NCI-H510A (cell line): Measurements from ENCODE around the gene BICDL2.

Experiments used
- DNase-seq: peaks from one replicate; lab custom pipeline; 2025; lab: John Stamatoyannopoulos, UW

Gene BICDL2

DNA sequence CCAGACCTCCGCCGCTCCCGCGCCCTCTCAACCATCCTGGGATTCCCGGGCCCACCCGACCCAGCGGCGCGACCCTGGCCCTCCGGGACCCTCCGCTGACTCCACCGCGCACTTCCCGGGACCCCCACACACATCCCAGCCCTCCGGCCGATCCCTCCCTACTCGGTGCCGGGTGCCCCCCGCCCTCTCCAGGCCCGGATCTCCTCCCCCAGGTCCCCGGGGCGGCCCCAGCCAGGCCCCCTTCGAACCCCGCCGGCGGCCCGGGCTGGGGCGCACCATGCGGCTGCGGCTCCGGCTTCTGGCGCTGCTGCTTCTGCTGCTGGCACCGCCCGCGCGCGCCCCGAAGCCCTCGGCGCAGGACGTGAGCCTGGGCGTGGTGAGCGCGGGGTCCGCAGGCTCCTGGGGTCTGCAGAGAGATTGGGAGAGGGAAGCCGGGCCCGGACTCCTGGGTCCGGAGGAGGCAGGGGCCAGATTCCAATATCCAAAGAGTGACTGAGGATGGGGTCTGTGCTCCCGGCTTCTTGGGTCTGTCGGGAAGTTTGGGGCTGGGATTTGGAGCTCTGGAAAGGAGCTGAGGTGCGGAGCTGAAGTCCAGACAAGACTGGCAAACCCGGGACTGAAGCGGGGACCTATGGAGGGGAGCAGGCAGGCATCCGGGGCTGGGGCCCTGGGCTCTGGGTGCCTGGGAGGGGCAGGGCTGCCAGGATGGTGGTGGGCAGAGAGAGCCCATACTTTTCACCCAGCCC is 10.1 kb upstream of the BICDL2 start:
- DNase-seq = no peak

GRCh38 chr16:3045758-3046640 is 9.3 kb upstream of the BICDL2 start, which contains the start of gene MMP25:
Gene MMP25 (plus strand): TSS chr16:3046561. CDS start chr16:3046918, 357 bp downstream.
- DNase-seq = no peak

GRCh38 chr16:3044708-3045107 is 8.0 kb upstream of the BICDL2 start:
- no peak for DNase-seq

DNA sequence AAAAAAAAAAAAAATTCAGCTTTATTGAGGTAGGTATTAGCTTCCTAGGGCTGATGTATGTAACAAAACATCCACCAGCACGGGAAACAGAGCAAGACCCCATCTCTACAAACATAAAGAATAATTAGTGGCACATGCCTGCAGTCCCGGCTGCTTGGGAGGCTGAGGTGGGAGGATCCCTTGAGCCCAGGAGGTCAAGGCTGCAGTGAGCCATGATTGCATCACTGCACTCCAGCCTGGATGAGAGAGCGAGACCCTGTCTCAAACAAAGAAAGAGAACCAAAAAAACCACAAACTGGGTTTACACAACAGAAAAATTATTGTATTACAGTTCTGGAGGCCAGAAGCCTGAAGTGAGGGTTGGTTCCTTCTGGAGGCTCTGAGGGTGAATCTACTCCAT is 5.6 kb upstream of the BICDL2 start:
- no peak for DNase-seq

GRCh38 chr16:3038896-3039295 is 2.2 kb upstream of the BICDL2 start:
- no peak for DNase-seq

GRCh38 chr16:3038256-3038655 is 1.5 kb upstream of the BICDL2 start:
- DNase-seq = no peak

DNA sequence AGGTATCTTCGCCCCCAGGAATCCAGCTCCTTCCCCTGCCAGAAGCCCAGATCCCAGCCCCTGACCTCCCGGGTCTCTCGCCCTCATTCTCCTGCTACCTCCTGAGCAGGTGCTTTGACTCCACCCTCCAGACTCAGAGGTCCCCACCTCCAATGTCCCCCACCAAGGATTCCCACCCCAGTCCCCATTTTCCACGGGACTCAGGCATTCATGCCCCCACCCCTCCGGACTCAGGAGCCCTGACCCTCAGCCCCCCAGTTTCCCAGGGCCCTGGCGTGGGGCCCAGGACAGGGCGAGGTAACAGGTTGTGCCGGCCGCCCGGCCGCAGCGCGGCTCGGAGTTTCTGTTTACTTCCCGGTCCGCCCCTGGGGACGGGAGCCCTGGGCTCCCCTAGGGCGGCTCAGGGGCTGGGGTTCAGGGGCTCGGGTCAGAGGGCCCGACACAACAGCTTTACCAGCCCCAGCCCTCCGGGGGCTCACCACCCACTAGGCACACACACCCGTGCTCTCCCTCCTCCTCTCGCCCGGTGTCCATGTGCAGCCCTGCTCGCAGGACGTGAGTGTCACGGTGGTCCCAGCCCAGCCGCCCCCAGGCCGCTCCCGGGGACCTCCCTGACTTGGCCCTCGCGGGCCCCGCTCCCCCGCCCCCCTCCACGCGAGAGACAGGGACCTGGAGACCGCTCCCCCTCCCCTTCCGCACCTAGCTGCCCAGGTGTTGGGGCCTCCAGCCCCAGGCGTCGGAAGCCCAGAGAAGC is 595 bp downstream of the BICDL2 start:
- no peak for DNase-seq

- no peak for DNase-seq
Observed at GRCh38 chr16:3035289-3035971, 1.3 kb downstream of the BICDL2 start.

DNA sequence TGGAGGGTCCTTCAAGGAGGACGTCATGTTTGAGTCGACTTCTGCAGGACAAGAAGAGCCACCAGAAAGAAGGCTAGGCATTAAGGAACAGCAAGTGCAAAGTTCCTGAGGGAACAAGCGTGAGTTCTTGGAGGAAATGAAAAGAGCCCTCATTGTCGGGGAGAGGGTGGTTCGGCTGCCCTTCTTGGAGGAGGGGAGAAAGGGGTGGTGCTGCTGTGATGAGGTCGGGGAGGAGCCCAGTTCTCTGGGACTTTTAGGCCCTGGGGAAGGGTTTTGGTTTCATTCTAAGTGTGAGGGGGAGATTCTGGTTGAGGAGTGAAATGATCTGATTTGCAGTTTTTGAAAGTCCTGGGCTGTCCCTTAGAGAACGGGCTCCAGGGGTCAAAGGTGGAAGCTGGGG is 4.1 kb downstream of the BICDL2 start:
- DNase-seq = no peak

- no peak for DNase-seq
Observed at GRCh38 chr16:3030222-3031212, 6.2 kb downstream of the BICDL2 start.

DNA sequence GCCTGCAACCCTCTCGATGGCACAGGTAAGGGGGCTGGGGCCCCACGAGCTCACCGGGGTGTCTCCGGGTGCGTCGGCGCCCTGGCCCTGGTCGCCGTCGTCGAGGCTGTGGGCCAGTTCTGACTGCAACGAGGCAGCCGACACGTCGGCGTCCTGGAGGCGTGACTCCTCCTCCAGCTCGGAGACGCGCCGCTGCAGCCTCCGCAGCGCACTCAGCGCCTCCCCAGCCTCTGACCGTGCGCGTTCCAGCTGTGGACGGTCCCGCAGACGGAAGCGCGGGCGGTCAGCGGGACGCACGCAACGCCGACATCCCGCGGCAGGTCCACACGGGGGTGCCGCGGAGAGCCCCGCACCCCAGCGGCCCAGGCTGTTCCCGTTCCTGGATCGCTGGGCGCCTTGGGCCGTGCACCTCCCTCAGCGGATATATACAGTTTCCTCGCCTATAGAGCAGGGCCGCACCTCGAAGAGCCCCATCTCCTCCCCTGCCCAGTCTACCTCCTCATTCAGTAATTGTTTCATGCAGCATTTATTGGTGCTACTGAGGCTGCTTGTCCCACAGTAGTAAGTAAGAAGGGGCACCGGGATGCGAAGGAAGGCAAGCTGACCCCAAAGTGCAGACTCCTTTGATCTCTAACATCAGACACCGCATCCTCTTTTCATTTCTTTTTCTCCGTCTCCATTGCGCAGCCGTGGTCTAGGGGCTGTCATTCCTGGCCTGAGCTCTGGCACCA is 7.1 kb downstream of the BICDL2 start:
- no peak for DNase-seq

- no peak for DNase-seq
Observed at GRCh38 chr16:3028716-3029319, 7.9 kb downstream of the BICDL2 start.

DNA sequence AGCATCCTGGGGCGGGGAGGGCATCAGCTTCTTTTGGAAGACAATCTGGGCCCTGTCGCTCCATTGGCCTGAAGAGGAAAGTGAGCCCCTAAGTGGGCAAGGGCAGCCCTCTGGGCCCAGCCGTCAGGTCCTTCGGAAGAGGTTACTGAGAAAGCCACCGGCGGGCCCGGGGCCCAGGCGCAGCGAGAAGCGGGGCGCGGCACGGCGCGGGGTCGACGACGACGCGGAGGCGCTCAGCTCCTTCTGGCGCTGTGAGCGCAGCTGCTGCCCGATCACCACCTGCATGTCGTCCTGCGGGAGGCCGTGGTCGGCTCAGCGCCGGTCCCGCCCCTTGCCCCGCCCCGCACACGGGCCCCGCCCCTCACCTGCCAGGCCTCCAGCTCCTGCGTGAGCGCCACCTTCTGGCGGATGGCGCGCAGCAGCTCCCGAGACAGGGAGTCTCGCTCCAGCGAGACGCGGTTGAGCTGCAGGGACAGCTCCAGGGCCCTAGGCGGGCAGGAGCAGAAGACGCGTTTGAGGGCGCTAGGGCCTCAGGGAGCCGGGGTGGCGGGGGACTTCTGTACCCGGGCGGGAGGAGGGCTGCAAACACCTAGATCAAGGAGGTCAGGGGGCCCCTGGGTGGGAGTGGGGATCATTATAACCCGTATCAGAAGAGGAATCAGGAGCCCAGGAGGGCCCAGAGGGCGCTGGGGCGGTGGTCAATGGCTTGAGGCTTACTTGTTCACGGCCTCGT is 8.6 kb downstream of the BICDL2 start:
- no peak for DNase-seq

DNA sequence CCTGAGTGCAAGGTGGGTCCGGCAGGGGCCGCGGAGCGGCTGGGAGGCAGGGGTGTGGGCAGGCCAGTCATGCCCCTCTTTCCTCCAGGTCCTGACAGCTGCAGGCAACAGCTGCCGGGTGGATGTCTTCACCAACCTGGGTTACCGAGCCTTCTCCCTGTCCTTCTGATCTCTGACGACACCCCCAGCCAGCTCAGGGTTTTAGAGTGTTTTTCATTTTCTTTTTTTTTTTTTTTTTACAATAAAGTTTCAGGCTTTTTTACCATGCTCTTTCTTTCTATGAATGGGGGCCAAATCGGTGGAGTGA is 9.3 kb downstream of the BICDL2 start:
- no peak for DNase-seq

DNA sequence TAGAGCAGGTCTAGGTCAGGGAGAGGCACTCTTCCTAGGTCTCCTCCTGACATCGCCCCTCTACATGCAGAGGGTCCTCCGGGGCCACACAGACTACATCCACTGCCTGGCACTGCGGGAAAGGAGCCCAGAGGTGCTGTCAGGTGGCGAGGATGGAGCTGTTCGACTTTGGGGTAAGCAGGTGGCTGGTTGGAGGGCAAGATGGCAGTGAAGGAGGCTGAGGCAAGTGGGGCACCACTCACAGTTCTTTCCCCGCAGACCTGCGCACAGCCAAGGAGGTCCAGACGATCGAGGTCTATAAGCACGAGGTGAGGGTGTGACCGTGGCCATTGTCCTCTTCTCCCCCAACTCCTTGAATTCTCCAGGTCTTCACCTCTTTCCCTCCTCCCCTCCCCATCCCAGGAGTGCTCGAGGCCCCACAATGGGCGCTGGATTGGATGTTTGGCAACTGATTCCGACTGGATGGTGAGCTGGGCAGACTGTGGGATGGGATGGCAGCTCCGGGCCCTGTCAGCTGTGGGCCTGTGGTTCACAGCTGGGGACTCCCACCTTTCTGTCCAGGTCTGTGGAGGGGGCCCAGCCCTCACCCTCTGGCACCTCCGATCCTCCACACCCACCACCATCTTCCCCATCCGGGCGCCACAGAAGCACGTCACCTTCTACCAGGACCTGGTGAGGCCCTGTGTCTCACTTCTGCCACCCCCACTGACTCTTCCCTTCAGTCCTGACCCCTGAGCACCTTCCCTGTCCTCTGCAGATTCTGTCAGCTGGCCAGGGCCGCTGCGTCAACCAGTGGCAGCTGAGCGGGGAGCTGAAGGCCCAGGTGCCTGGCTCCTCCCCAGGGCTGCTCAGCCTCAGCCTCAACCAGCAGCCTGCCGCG is 9.9 kb downstream of the BICDL2 start:
- DNase-seq = no peak

- DNase-seq = no peak
Observed at GRCh38 chr16:3026003-3026378, 10.8 kb downstream of the BICDL2 start.

GRCh38 chr16:3025032-3026002 is 11.4 kb downstream of the BICDL2 start:
- no peak for DNase-seq
